ENCODE data around the gene CNTN5. TPM values are rescaled to one million over a fixed set of nuclear protein-coding genes. Genes with fewer than 3 reads are reported as not detected.

Gene CNTN5
- polyA plus RNA-seq, 1 of the 3 experiments (the other 2 are of a cell fraction) = not detected

DNA sequence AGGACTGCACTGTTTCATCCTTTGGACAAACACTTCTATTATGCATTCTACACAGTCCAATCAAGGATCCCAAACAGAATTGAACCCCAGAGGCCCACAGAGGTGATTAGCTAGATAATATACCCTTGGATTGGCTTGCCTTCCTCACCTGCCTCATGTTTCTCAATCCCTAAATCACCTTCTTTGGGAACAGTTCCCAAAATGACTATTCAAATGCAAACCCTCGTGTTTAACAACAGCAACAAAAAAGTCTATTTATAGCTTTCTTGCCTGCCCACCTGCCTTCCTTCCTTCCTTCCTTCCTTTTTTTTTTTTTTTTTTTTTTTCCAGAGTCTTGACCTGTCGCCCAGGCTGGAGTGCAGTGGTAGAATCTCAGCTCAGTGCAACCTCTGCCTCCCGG is 180.0 kb downstream of the CNTN5 start:
- DNase-seq = no peak
- H3F3A ChIP-seq (replicated peaks; ENCODE audit: insufficient read depth) = no peaks in the 10 kb centered on the region
- WGBS (ENCODE audit: low lambda C conversion rate) = 23% methylated on average over 3 of the region's 3 CpGs
- H3K4me1 ChIP-seq (ENCODE audit: control insufficient read depth in 1 of 2, insufficient read depth in 2 of 2, low read depth in 1 of 2, low read length in 1 of 2) = no peaks in the 10 kb centered on the region
- H3K79me2 ChIP-seq (ENCODE audit: insufficient read depth) = no peaks in the 10 kb centered on the region
- H3K9ac ChIP-seq = no peak overlapping the region
- no peaks in the 10 kb centered on the region for H3K9me3 ChIP-seq
- no peak overlapping the region for H3K4me3 ChIP-seq (ENCODE audit: low read depth in 2 of 2, low read length in 1 of 2)
- POLR2A ChIA-PET = no interaction called here
- H4K20me1 ChIP-seq (ENCODE audit: insufficient read depth) = no peaks in the 10 kb centered on the region
- no peaks in the 10 kb centered on the region for H3K9me2 ChIP-seq
- H2AFZ ChIP-seq (ENCODE audit: low read depth) = no peak overlapping the region
- H3K27ac ChIP-seq (ENCODE audit: low read depth in 2 of 2, low read length in 1 of 2) = no peak overlapping the region
- CTCF ChIA-PET = no interaction called here
- H3K36me3 ChIP-seq (replicated peaks in 1 of 2; ENCODE audit: control insufficient read depth in 1 of 2, insufficient read depth in 2 of 2, low read length in 1 of 2) = no peaks in the 10 kb centered on the region
- no peaks in the 10 kb centered on the region for H3K27me3 ChIP-seq (ENCODE audit: insufficient read depth)
- H3K4me2 ChIP-seq = no peak overlapping the region
- no peak for TF ChIP-seq GATA2 (CRISPR knock-in tag; IDR thresholded peaks at IDR 0.05)
- no peak for TF ChIP-seq RFX5 (IDR thresholded peaks at IDR 0.05; ENCODE audit: low read length)
- TF ChIP-seq ELF1 (IDR thresholded peaks at IDR 0.05) = no peak
- no peak for TF ChIP-seq CHD2 (IDR thresholded peaks at IDR 0.05; ENCODE audit: low read length, partially characterized antibody)
- TF ChIP-seq, protein P1, sequence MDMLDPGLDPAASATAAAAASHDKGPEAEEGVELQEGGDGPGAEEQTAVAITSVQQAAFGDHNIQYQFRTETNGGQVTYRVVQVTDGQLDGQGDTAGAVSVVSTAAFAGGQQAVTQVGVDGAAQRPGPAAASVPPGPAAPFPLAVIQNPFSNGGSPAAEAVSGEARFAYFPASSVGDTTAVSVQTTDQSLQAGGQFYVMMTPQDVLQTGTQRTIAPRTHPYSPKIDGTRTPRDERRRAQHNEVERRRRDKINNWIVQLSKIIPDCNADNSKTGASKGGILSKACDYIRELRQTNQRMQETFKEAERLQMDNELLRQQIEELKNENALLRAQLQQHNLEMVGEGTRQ (IDR thresholded peaks at IDR 0.05; ENCODE audit: borderline replicate concordance, low read depth, low read length) = no peak
- no peak for TF ChIP-seq SMC3 (IDR thresholded peaks at IDR 0.05; ENCODE audit: low read depth, low read length)
- no peak for TF ChIP-seq FOXJ3 (CRISPR knock-in tag; IDR thresholded peaks at IDR 0.05)
- TF ChIP-seq TCF12 (IDR thresholded peaks at IDR 0.05) = no peak
- TF ChIP-seq, protein P2, sequence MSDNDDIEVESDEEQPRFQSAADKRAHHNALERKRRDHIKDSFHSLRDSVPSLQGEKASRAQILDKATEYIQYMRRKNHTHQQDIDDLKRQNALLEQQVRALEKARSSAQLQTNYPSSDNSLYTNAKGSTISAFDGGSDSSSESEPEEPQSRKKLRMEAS (IDR thresholded peaks at IDR 0.05; ENCODE audit: low read depth) = no peak
- TF ChIP-seq RCOR1 (IDR thresholded peaks at IDR 0.05; ENCODE audit: low read length) = no peak
- TF ChIP-seq, protein P3, sequence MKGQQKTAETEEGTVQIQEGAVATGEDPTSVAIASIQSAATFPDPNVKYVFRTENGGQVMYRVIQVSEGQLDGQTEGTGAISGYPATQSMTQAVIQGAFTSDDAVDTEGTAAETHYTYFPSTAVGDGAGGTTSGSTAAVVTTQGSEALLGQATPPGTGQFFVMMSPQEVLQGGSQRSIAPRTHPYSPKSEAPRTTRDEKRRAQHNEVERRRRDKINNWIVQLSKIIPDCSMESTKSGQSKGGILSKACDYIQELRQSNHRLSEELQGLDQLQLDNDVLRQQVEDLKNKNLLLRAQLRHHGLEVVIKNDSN (IDR thresholded peaks at IDR 0.05; ENCODE audit: borderline replicate concordance, low read depth) = no peak
- no peak for TF ChIP-seq EZH2phosphoT487 (IDR thresholded peaks at IDR 0.05; ENCODE audit: borderline replicate concordance, low read depth)
- no peak for TF ChIP-seq RXRA (IDR thresholded peaks at IDR 0.05; ENCODE audit: borderline replicate concordance, low read depth)

DNA sequence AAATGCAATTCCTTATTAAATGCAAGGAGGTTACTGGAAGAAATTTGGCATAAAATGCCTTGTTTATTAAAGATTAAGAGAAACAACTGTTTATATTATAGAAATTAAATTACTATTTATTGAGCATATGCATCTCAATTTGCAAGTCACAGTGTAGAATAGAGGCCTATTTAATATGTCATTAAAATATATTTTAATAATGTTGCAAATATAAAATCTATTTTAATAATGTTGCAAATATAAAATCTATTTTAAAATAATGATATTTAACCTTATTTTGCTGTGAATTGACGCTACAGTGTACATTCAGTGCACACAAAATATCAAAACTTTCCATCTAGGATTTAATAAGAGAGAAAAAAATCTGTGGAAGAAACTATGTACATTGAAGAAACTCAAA is 188.1 kb downstream of the CNTN5 start:
- H3K27ac ChIP-seq (ENCODE audit: low read depth in 2 of 2, low read length in 1 of 2) = no peak overlapping the region
- no peaks in the 10 kb centered on the region for H4K20me1 ChIP-seq (ENCODE audit: insufficient read depth)
- H2AFZ ChIP-seq (ENCODE audit: low read depth) = no peak overlapping the region
- H3K4me1 ChIP-seq (ENCODE audit: control insufficient read depth in 1 of 2, insufficient read depth in 2 of 2, low read depth in 1 of 2, low read length in 1 of 2) = no peaks in the 10 kb centered on the region
- no peak overlapping the region for H3K9ac ChIP-seq
- CTCF ChIA-PET = interaction anchor here (0.6 kb wide), 1 partner anchor 632 kb away, joined by 3 read pairs; no protein-coding TSS in a partner anchor
- H3K9me3 ChIP-seq = no peaks in the 10 kb centered on the region
- DNase-seq = no peak
- H3K79me2 ChIP-seq (ENCODE audit: insufficient read depth) = no peaks in the 10 kb centered on the region
- 14% methylated on average over 1 of the region's 1 CpG for WGBS (ENCODE audit: low lambda C conversion rate)
- H3K27me3 ChIP-seq (ENCODE audit: insufficient read depth) = no peaks in the 10 kb centered on the region
- POLR2A ChIA-PET = no interaction called here
- no peak overlapping the region for H3K4me2 ChIP-seq
- H3K9me2 ChIP-seq = no peaks in the 10 kb centered on the region
- H3K36me3 ChIP-seq (replicated peaks in 1 of 2; ENCODE audit: control insufficient read depth in 1 of 2, insufficient read depth in 2 of 2, low read length in 1 of 2) = no peaks in the 10 kb centered on the region
- no peak overlapping the region for H3K4me3 ChIP-seq (ENCODE audit: low read depth in 2 of 2, low read length in 1 of 2)
- no peaks in the 10 kb centered on the region for H3F3A ChIP-seq (replicated peaks; ENCODE audit: insufficient read depth)
- no peak for TF ChIP-seq TAF1 (IDR thresholded peaks at IDR 0.05; ENCODE audit: borderline replicate concordance, low read depth, low read length)
- no peak for TF ChIP-seq SIN3A (IDR thresholded peaks at IDR 0.05; ENCODE audit: borderline replicate concordance, low read depth, low read length)
- no peak for TF ChIP-seq RXRA (IDR thresholded peaks at IDR 0.05; ENCODE audit: borderline replicate concordance, low read depth)
- TF ChIP-seq GABPA (IDR thresholded peaks at IDR 0.05; ENCODE audit: low read depth) = no peak
- no peak for TF ChIP-seq RAD21 (IDR thresholded peaks at IDR 0.05; ENCODE audit: low read length)
- TF ChIP-seq FOSL2 (IDR thresholded peaks at IDR 0.05; ENCODE audit: borderline replicate concordance, low read depth) = no peak
- TF ChIP-seq, protein P4, sequence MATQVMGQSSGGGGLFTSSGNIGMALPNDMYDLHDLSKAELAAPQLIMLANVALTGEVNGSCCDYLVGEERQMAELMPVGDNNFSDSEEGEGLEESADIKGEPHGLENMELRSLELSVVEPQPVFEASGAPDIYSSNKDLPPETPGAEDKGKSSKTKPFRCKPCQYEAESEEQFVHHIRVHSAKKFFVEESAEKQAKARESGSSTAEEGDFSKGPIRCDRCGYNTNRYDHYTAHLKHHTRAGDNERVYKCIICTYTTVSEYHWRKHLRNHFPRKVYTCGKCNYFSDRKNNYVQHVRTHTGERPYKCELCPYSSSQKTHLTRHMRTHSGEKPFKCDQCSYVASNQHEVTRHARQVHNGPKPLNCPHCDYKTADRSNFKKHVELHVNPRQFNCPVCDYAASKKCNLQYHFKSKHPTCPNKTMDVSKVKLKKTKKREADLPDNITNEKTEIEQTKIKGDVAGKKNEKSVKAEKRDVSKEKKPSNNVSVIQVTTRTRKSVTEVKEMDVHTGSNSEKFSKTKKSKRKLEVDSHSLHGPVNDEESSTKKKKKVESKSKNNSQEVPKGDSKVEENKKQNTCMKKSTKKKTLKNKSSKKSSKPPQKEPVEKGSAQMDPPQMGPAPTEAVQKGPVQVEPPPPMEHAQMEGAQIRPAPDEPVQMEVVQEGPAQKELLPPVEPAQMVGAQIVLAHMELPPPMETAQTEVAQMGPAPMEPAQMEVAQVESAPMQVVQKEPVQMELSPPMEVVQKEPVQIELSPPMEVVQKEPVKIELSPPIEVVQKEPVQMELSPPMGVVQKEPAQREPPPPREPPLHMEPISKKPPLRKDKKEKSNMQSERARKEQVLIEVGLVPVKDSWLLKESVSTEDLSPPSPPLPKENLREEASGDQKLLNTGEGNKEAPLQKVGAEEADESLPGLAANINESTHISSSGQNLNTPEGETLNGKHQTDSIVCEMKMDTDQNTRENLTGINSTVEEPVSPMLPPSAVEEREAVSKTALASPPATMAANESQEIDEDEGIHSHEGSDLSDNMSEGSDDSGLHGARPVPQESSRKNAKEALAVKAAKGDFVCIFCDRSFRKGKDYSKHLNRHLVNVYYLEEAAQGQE (IDR thresholded peaks at IDR 0.05; ENCODE audit: low read depth, low read length) = no peak
- no peak for TF ChIP-seq FOXM1 (IDR thresholded peaks at IDR 0.05; ENCODE audit: low read depth)
- TF ChIP-seq, protein P5, sequence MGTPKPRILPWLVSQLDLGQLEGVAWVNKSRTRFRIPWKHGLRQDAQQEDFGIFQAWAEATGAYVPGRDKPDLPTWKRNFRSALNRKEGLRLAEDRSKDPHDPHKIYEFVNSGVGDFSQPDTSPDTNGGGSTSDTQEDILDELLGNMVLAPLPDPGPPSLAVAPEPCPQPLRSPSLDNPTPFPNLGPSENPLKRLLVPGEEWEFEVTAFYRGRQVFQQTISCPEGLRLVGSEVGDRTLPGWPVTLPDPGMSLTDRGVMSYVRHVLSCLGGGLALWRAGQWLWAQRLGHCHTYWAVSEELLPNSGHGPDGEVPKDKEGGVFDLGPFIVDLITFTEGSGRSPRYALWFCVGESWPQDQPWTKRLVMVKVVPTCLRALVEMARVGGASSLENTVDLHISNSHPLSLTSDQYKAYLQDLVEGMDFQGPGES (IDR thresholded peaks at IDR 0.05; ENCODE audit: low read depth, low read length) = no peak
- TF ChIP-seq ELF1 (IDR thresholded peaks at IDR 0.05) = no peak
- TF ChIP-seq, protein P6, sequence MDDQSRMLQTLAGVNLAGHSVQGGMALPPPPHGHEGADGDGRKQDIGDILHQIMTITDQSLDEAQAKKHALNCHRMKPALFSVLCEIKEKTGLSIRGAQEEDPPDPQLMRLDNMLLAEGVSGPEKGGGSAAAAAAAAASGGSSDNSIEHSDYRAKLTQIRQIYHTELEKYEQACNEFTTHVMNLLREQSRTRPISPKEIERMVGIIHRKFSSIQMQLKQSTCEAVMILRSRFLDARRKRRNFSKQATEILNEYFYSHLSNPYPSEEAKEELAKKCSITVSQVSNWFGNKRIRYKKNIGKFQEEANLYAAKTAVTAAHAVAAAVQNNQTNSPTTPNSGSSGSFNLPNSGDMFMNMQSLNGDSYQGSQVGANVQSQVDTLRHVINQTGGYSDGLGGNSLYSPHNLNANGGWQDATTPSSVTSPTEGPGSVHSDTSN (IDR thresholded peaks at IDR 0.05) = no peak

All from SK-N-SH (cell line).